GM12865 (cell line): Measurements from ENCODE around the gene SDR9C7.
"Not testable (repeated sequence)": the region's sequence is repeated elsewhere in the genome, so short reads cannot be mapped to it uniquely, and the experiment has no call there.

Experiments
- DNase-seq: peaks from one replicate; pipeline ENCODE4 v3.0.0; 2010; ENCODE audit warnings: low read depth
- H3K4me3 ChIP-seq: 2 replicates; pipeline ENCODE4 v1.5.1; 2011; ENCODE audit warnings: mild to moderate bottlenecking, low read depth, low read length, control low read depth
- TF ChIP-seq, protein P1 (sequence below): IDR thresholded peaks from 2 replicates; pipeline ENCODE4 v1.5.1; 2011; ENCODE audit warnings: low read length, control low read depth, low read depth, inconsistent platforms; ENCODE audit not compliant: insufficient read depth; ENCODE audit errors: missing control alignments

The SDR9C7 gene

DNA sequence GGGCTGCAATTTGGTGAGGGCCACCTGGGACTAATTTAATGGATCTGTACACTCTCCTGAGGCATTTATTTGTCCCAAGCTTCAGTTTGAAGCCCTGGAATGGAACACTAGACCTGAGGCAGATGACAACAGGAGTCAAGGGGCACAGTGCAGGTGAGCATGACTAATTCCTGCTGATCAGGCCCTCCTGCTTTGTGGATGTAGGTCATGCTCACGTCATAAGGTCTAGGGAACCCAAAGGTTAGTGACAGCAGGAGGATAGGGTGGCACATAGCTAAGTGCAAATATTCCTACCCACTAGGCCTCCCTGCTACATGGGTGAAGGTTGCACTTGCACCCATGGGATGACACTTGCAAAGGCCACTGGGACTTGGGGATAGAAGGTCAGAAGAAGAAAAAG, 30.8 kb downstream of the SDR9C7 start:
- DNase-seq: no peak
- no peak overlapping the region for H3K4me3 ChIP-seq
- TF ChIP-seq, protein P1, sequence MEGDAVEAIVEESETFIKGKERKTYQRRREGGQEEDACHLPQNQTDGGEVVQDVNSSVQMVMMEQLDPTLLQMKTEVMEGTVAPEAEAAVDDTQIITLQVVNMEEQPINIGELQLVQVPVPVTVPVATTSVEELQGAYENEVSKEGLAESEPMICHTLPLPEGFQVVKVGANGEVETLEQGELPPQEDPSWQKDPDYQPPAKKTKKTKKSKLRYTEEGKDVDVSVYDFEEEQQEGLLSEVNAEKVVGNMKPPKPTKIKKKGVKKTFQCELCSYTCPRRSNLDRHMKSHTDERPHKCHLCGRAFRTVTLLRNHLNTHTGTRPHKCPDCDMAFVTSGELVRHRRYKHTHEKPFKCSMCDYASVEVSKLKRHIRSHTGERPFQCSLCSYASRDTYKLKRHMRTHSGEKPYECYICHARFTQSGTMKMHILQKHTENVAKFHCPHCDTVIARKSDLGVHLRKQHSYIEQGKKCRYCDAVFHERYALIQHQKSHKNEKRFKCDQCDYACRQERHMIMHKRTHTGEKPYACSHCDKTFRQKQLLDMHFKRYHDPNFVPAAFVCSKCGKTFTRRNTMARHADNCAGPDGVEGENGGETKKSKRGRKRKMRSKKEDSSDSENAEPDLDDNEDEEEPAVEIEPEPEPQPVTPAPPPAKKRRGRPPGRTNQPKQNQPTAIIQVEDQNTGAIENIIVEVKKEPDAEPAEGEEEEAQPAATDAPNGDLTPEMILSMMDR: no peak

DNA sequence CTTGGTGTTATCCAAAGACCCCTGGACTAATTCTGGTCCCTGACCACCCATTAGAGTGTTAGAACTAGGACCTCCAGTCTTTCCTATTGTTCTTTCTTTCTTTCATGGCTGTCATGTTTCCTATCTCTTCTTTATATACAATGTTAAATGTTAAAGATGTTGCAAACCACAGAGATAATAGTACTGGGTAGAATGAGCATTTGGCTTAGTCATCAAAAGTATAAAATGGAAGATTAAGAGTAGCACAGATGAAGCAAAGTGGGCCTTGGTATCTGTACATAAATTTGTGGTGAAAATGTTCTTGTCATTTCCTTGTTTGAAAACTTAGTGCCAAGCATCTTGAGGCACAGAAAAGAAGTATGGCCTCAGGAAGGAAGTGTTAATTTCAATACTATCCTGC, 32.9 kb downstream of the SDR9C7 start:
- not testable (repeated sequence) for DNase-seq, H3K4me3 ChIP-seq

DNA sequence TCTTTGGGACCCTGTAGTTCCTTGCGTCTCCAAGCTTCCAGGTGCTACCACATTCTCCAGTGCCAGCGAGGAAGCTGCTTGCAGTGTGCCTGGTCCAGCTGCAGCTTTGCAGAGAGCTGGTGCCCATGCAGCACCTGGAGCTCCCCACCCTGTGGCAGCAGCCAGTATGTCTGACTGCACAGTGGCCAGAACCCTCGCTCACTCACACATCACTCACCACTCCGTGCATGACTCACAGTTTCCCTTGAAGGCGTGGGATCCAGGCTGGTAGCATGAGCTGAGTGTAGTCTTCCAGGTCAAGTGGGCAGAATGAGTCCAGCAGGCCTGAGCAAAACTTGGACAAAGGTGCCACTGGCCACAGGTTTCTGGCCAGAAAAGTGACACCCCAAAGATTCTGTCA, 33.6 kb downstream of the SDR9C7 start:
- DNase-seq: no peak
- no peak overlapping the region for H3K4me3 ChIP-seq
- TF ChIP-seq, protein P1: no peak

DNA sequence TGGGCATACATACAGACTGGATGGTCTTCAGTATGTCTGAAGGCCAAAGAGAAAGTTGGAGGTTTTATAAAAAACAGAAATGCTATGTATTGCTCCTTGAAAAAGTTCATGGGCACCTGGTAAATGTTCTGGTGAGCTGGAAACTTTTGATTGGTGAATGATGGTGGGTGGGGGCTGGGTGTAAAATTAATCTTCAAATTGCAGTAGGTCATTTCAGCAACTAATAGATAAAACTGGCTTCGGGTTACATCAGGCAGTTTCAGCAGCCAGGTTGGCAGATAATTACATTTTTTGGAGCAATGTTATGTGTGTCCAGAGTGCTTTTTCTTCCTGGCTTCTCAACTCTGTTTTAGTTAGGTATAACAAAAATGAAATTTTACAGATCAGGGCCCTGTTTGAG, 35.3 kb downstream of the SDR9C7 start:
- TF ChIP-seq, protein P1: no peak
- H3K4me3 ChIP-seq: no peak overlapping the region
- DNase-seq: no peak

DNA sequence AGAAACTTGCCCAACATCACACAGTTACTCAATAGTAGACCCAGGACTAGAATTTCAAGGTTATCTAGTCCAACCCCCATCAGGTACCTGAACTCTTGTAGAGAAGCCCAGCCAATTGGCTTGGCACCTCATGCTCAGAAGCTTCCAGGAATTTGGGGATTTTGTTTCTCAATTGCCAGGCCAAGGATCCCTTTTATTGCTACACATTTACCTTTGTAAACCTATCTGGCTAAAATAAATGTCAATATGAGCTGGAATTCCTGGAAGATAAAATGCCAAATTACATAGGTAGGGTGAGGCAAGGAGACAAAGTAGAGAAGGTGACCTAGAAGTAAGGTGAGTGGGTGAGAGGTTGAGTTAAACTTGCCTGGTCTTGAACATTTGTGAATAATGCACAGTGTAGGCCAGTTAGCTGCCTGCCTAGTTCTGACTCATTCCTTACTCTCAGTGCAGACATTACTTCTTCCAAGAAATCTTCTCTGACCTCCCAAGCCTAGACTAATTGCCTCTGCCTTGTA, 36.3 kb downstream of the SDR9C7 start:
- TF ChIP-seq, protein P1: no peak
- no peak overlapping the region for H3K4me3 ChIP-seq
- DNase-seq: no peak

DNA sequence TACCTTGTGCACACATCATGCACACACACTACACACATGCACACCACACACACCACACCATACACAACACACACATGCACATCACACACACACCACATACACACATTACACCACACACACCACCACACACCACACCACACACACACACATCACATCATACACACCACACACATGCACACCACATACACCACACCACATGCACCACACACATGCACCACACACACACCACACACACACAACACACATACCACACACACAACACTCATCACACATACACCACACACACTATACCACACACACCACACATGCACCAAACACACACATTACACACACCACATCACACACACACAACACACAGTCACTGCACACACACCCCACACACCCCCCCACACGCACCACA, 38.1 kb downstream of the SDR9C7 start:
- DNase-seq: no peak
- H3K4me3 ChIP-seq: no peak overlapping the region
- TF ChIP-seq, protein P1: no peak

DNA sequence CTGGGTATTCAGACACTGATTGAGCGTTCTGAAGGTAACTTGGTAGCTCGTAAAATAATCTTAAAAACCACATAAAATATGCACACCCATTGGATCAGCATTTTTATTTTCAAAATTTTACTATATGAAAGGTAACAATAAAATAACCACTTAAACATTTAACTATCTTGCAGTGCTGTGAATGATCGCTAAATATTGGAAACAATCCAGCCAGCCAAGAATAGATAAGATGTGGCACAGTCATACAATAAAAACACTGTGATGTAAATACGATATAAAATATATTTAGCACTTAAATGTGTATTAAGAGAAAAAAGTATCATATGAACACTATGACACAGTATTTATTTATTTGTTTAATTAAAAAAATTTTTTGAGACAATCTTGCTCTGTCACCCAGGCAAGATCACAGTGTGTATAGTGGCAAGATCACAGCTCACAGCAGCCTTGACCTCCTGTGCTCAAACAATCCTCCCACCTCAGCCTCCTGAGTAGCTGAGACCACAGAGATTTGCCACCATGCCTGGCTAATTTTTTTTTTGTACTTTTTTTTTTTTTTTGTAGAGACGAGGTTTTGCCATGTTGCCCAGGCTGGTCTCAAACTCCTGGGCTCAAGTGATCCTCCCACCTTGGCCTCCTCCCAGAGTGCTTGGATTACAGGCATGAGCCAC, 39.4 kb downstream of the SDR9C7 start:
- DNase-seq: no peak
- H3K4me3 ChIP-seq: no peak overlapping the region
- TF ChIP-seq, protein P1: no peak

DNA sequence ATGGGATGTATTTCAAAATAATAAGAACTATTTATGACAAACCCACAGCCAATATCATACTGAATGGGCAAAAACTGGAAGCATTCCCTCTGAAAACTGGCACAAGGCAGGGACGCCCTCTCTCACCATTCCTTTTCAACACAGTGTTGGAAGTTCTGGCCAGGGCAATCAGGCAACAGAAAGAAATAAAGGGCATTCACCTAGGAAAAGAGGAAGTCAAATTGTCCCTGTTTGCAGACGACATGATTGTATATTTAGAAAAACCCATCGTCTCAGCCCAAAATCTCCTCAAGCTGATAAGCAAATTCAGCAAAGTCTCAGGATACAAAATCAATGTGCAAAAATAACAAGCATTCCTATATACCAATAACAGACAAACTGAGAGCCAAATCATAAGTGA, 42.3 kb downstream of the SDR9C7 start:
- not testable (repeated sequence) for H3K4me3 ChIP-seq, DNase-seq
